Raji (cell line): ENCODE results near the gene MEF2D.

Source experiments
- POLR2A ChIP-seq: IDR thresholded peaks from 2 replicates; pipeline ENCODE4 v1.6.1; 2011; ENCODE audit warnings: low read depth, low read length, control low read depth; ENCODE audit not compliant: insufficient read depth

The MEF2D gene

DNA sequence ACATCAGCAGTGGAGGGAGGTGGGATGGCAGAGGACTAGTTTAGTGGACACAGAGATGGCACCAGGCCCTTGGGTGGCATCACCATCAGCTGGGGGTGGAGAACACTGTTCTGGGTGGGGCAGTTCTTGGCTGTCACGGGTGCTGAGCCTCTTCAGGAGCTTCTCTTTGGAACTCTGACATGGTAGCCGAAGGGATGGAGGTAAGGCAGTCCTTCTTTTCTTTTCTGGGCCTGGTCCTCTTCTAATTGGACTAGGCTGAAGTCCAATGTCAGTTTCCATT lies 8.3 kb upstream of the MEF2D start:
- TF ChIP-seq POLR2A: no peak

DNA sequence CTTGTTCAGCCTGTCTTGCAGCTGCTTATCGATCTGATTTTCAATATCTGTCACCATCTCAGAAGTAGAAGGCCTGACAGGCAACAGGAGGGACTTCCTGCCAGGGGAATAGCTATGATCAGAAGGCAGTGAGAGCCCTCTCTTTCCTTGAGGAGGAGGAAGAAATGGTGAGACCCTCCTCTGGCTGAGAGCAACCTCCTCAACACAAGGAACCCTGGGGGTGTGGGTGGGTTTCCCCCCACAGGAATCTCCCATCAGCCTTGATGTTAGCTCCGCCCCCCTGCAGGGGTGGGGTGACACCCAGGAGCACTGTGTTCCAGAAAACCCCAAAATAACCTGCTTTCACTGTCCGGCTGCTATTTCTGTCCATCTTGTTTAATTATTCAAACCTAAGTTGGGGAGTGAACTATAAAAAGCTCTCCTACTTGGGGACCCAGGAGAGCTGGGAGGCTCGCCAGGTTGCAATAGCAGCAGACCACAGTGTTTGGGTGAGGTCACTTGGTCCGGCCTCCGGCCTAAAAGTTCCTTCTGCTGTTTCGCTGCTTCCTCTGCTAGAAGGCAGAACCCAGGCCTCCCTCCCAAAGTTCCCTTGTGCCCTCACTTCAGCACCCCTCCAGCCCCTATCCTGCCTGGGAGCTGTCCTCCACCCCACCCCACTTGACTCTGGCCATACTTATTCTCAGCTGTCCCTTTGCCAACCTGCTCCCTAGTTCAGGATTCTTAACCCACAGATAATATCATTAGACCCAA lies 7.8 kb upstream of the MEF2D start:
- no peak for TF ChIP-seq POLR2A

DNA sequence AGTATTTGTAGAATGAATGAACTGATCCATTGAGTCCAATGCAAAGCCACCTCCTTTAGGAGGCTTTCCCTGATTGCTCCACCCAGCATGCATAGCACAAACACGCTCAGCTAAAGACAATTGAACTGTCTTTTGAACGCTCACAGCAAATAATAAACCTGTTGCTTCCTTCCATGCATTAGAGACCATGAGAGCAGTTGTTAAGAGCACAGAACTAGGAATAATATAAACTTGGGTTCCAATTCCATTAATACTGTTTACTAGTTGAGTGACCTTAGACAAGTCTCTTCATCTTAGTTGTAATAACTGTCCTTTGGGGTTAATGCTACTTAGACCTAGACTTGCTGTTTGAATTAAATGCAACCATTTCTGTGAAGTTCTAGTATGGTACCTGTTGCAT lies 5.9 kb upstream of the MEF2D start:
- no peak for TF ChIP-seq POLR2A

DNA sequence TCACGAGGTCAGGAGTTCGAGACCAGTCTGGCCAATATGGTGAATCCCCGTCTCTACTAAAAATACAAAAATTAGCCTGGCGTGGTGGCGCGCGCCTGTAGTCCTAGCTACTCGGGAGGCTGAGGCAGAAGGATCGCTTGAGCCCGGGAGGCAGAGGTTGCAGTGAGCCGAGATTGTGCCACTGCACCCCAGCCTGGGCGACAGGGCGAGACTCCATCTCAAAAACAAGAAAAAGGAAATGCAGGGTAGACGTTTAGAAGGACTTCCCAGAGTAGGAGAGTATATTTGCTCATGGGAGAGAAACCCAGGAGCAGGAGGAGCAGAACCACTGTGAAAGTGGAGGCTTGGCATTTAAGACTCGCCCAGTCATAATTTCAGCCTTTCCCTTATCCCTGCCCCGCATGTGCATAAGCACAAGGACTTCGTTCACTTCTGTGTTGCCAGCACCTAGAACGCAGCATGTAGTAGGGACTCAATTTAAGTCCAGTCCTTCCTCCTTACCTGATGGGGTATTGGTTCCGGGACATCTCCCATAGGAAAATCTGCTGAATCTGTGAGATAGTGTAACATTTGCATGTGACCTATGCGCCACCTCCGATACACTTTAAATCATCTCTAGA lies 5.2 kb upstream of the MEF2D start:
- TF ChIP-seq POLR2A: 0 out of 2 replicates have a peak, but pooled peaks have one; percentile 4

DNA sequence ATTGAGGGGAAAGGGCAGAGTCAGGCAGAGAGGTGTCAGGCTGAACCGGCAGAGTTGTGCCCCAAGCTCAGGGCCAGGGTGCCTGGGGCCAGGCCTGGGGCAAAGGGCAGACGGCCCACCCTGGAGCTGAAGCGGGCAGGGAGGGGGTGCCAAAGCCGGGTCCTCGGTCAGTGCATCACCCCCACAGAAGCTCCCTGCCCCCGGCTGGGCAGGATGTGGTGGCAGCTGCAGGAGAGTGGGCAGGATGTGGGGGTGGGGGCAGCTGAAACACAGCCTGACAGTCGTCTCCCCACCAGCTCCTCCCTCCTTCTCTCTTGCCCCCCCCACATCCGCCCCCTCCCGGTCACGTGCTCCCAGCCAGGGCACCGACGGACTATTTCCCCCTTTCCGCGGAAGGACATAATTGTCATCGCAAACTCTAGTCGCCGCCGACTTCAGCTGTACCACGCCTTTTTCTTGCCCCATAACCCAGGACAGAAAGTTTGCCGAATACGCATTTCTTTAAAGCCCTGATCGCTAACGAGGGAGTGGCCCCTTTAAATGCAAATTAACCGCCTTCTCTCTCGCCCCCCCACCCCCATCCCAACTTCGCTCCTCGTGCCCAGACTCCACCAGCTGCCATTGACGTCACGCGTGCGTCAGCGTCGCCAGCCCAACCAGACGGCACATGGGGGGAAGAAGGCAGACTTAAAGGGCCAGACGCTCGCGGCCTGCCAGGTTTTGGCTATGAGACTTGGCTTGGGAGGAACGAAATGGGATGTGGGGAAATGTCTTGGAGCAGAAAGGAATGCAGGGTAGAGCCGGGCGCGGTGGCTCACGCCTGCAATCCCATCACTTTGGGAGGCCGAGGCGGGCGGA lies 4.5 kb upstream of the MEF2D start:
- TF ChIP-seq POLR2A: peak; percentile 62

DNA sequence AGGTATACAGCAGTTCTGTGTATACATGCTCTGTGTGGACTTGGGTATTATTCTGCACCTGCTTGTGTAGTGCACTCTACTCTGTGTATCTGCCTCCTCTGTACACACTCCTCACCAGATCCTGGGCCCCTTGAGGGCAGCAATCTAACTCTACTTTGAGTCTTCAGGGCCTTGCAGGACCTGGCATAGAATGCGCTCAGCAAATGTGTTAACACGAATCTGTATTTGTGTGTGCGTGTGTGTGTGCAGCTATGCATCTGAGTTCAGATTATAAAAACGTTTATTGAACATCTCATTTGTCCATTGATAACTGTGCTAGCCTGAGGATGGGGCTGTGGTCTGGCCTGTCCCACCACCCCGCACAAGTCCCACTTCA lies 3.9 kb upstream of the MEF2D start:
- no peak for TF ChIP-seq POLR2A

DNA sequence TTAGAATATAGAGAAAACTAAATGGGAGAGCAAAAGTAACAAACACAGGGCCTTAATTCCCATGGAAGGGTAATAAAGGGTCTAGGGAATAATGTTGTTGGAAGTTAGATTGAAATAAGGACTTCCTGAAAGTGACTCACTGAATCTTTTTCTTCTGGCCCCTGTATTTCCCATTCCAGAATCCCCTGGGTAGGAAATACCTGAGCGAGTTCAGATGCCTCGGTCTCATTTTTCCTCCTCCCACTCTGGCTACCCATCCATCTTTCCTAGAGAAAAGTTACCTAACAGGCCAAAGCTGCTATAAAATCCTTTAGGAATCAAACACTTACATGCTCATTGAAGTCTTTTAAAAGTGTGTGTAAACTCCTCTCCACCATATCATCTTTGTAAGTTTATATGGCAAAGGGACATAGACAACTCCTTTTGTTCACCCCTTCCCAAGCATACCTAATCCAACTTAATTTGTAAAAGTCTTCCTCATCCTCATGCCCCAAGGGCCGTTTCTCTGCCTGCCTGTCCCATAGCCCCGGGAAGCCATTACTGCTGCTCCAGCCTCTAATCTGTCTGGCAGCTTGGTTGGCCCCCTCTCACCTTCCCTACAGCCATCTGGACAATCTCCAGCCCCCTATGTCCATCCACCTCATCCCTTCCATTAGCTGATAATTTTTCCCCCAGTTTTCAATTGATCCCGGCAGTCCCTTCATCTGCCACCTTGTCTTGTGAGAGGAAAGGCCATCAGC lies 3.3 kb upstream of the MEF2D start:
- no peak for TF ChIP-seq POLR2A

DNA sequence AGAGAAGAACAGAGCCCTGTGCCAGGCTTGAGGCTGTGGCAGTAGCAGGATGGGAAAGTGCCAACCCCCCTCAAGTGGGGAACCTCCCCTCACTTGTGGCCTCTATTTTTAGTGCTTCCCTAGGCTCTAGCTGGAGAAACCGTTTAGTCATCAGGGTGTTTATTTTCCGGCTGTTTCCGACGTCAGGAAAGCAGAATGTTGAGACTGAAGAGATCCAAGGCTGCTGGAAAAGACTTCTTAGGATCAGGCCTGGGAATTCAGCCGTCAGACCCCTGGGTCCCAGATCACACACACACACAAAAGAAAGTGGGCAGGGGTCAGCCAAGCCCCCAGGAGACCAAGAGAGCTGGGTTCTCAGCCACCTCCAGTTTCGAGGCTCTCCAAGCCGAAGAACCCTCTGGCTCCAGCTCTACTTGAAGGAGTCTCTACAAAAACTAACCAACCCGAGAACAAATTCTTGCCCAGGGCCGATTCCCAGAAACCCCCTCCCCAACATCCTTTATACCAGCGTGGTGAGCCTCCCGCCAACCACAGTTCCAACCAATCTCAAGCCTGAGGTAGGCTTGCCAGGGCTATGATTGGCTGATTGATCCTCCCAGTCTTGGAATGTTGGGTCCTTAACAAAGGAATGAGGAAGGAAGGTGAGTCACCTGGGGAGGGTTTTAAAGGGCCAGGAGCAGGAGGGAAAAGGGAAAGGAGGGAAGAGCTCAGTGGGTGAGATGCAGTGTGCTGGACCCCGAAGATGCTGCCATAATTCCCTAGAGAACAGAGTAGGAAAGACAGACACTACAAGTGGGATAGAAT lies 2.5 kb upstream of the MEF2D start:
- TF ChIP-seq POLR2A: no peak

DNA sequence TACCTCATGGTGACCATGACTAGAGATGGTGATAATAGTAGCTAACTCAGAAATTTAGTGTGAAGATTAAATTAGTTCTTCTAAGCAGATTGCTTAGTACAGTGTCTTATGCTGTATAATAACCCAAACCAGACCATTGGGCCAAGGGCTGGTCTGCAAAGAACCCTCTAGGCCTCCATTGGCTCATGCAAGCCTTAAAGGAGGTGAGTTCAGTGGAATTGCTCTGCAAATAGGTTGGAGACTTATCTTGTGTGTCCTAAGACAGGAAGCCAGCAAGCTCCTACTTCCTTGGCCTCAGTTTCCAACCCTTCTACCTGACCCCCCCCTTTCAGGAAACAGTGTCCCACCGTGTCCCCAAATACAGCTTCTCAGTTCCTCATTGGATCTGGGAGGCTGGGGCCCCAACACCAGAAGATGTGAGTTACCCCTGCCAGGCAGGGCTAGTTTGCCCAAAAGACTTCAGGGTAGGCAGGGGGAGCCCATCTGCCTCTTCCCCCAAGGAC lies 1.9 kb upstream of the MEF2D start:
- TF ChIP-seq POLR2A: no peak

DNA sequence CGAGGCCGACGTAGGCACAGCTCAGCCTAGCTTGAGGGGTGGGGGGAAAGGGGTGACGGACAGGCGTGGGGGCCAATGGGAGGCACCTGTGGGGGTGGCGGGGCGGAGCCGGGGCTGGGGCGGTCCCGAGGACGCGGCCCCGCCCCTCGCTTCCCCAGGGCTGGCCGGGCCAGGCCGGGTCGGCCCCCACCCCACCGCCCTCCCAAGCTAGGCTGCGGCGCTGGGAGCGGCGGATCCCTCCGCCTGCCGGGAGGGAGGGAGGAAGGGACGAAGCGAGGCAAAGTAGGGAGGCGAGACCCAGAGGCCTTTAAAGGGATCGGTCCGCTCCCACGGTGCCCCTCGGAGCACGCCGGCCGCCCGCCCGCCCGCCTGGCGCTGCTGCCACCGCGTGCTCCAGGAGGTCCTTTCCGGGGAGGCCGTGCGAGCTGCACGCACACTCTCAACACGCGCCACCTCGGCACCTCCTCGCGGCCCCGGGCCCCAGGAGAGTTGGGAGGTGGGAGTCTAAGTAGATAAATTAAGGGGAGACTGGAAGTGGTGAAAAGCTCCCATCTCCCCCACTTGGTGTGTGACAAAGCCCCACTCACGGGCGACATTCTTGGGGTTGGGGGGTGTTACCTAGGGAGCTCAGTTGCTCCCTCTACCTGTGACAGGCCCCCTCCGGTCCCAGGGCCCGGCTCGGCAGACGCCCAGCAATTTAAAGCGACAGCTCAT lies 375 bp upstream of the MEF2D start:
- TF ChIP-seq POLR2A: peak; percentile 77

DNA sequence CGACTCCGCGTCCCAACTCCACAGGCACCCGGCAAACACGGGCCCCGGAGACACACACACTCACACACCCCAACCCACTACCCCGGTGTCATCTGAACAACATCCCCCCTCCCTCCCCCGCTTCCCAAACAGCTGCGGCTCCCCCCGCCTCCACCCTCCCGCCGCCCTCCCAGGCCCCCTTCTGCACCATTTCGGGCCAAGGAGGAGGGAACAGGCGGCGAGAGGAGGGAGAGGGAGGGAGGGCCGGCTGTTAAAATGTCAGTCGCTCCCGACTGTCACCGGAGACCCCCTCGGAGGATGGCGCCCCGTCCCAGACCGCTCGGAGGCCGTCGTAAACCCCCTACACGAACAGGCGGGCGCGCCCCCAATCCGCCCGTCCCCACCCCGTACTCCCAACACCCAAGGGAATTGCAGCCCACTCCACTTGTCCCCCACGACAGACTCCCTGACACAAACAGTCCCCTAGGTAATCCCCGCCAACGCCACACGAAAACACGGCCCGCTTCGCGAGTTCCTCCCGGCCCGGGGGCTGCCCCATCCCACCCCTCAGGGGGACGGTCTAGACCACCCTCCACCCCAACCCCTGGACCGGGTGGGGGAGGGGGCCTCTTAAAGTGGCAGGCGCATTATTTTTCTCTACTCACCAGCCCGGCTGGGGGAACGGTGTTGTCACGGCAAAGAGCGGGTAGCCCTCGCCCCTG lies 583 bp downstream of the MEF2D start:
- no peak; the same call in 1 of the 2 replicates for TF ChIP-seq POLR2A

DNA sequence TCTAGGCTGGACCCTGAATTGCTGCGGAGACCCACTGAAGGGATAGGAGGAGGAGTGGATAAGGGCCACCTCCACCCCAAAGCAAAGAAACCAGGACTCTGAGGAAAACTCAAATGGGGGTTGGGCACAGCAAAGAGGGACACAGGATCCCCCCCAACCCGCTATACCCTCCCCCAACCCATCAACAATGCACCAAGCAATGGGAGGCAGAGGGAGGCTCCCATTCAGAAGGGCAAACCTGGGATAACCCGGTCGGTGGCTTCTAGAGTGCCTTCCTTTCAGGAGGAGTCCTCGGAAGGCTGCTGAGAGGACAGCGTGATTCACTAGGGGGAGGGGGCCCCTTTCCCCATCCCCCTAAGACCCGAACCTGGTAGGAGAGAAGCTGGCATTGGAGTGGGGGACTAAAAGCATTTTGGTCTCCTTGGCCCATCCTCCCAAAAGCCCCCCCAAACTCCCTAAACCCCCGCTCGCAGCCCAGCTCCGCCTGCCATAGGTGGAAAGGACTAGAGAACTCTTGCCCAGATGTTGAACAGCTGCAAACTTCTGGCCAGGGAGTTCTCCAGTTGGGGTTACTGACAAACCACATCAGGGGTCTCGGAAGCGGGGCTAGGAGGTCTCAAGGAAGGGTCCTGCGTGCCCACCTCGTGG lies 1.3 kb downstream of the MEF2D start:
- TF ChIP-seq POLR2A: no peak; the same call in 1 of the 2 replicates
